ENCODE data around the gene CDC6. TPM values are rescaled to one million over a fixed set of nuclear protein-coding genes. Genes with fewer than 3 reads are reported as not detected.

Gene CDC6, protein sequence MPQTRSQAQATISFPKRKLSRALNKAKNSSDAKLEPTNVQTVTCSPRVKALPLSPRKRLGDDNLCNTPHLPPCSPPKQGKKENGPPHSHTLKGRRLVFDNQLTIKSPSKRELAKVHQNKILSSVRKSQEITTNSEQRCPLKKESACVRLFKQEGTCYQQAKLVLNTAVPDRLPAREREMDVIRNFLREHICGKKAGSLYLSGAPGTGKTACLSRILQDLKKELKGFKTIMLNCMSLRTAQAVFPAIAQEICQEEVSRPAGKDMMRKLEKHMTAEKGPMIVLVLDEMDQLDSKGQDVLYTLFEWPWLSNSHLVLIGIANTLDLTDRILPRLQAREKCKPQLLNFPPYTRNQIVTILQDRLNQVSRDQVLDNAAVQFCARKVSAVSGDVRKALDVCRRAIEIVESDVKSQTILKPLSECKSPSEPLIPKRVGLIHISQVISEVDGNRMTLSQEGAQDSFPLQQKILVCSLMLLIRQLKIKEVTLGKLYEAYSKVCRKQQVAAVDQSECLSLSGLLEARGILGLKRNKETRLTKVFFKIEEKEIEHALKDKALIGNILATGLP
- total RNA-seq, result 1.4 and 1.8 TPM in 2 replicates

DNA sequence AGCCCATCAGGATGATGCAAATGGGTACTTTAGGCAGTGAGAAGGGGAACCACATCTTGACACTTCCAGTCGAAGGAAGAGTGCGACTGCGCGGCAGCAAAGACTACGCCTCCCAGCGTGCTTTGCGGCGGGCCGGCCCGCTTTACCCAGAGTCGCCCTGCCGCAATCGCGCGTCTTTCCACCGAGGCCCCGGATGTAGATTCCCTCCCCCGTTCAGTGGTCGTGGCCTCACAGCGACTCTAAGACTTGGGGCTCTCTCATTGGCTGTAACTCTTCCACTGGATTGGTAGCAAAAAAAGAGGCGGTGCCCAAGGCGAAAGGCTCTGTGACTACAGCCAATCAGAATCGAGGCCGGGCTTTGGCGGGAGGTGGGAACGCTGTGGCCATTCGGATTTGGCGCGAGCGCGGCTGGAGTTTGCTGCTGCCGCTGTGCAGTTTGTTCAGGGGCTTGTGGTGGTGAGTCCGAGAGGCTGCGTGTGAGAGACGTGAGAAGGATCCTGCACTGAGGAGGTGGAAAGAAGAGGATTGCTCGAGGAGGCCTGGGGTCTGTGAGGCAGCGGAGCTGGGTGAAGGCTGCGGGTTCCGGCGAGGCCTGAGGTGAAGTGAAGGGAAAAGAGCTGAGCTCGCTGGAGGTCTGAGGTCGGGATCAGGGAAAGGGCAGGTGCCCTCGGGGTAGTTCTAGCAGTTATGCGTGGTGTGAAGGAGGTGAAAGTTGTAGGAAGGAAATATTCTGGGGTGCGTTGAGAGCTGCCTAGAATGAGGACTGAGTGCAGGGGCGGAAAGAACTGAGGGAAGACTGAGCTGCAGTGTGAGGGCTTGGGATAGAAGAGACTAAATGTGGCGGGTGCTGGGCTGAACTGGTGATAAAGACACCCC is at the start of gene CDC6:
TSS of gene CDC6 (plus strand) at position 386 of the 876 bp plus-strand sequence. CDS start 1,542 bp downstream, outside the sequence.

DNA sequence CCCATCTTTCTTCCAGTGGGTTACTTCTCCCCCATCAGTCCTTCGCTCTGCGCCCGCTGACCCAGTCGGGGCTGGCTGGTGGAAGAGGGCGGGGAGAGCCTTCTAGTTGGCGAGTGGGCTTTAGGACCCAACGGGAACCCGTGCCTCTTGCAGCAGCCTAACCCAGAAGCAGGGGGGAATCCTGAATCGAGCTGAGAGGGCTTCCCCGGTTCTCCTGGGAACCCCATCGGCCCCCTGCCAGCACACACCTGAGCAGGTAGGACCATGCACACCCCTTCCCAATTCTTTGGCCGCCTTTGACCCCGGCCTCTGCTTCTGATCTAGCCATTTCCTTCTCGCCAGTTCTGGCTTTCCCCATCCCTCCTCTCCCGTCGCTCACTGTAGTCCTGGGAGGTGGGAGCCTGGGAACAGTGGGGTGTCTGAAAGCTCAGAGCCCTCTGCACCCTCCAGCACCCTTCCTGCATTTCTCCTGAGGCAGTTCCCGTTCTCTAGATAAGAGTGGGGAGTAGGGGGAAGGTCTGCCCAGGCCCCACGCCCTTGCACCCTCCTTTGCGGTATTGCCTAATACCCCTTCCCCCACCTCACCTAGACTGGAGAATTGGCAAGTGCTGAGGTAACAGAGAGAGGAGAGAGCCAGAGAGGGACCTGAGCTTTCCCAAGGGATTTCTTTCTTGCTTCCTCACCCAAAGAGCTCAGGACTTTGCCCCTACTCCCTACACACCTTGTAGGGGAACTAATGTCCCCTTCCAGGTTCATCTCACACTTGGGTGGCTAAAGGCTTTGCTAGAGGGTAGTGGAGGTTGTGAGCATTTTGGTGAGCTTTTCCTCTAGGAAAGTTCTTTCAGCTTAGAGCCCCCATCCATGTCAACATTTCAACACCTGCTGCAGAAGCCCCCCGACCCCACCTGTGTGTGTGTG is 21.6 kb downstream of the CDC6 start, which contains the start of gene RARA:
TSS of gene RARA (plus strand) at position 150 of the 918 bp plus-strand sequence. CDS start 22,039 bp downstream, outside the sequence.

Other genes starting within 250 kb of the CDC6 start
- 21.5 and 25.7 TPM in 2 replicates for gene MED24, start 233.5 kb upstream of the CDC6 start, total RNA-seq
- gene THRA, start 224.9 kb upstream of the CDC6 start, total RNA-seq, result 18.9 and 27.4 TPM in 2 replicates
- 0.85 and 1.3 TPM in 2 replicates for gene NR1D1, start 187.3 kb upstream of the CDC6 start, total RNA-seq
- 30.2 and 38.6 TPM in 2 replicates for gene MSL1, start 165.9 kb upstream of the CDC6 start, total RNA-seq
- gene CASC3, start 147.3 kb upstream of the CDC6 start, total RNA-seq, result 19.1 and 20.8 TPM in 2 replicates
- 1.00 and 1.8 TPM in 2 replicates for gene RAPGEFL1, start 110.4 kb upstream of the CDC6 start, total RNA-seq
- gene WIPF2, start 68.6 kb upstream of the CDC6 start, total RNA-seq, result 3.6 and 4.6 TPM in 2 replicates
- gene RARA, start 21.3 kb downstream of the CDC6 start, total RNA-seq, result 4.7 and 6.9 TPM in 2 replicates
- gene GJD3, start 76.9 kb downstream of the CDC6 start, total RNA-seq, result 1.8 and 2.0 TPM in 2 replicates
- 9.9 and 11.4 TPM in 2 replicates for gene TOP2A, start 130.0 kb downstream of the CDC6 start, total RNA-seq
- gene IGFBP4, start 155.6 kb downstream of the CDC6 start, total RNA-seq, result 450 and 539 TPM in 2 replicates
- gene TNS4, start 213.7 kb downstream of the CDC6 start, total RNA-seq, result under 0.01 TPM in 2 replicates